Skeletal muscle tissue (tissue), 4 donors: ENCODE results near the gene IL17REL. TPM values are rescaled to one million over a fixed set of nuclear protein-coding genes. Genes with fewer than 3 reads are reported as not detected.

ENCODE experiments used
- H3K27ac ChIP-seq: one replicate; pipeline ENCODE4 v1.7.0; 2013; ENCODE audit warnings: mild to moderate bottlenecking, low read depth, low read length, inconsistent platforms
- H3K27me3 ChIP-seq, 3 donors: one replicate each; pipeline ENCODE4 v1.7.0; 2013; ENCODE audit warnings: low read length in 3 of 3; ENCODE audit not compliant: control insufficient read depth in 3 of 3, insufficient read depth in 3 of 3
- H3K36me3 ChIP-seq, 3 donors: one replicate each; pipeline ENCODE4 v1.7.0; 2013; ENCODE audit warnings: low read length in 3 of 3; ENCODE audit not compliant: control insufficient read depth in 3 of 3, insufficient read depth in 3 of 3
- H3K4me1 ChIP-seq, 3 donors: one replicate each; pipeline ENCODE4 v1.7.0; 2013; ENCODE audit warnings: low read length in 3 of 3, mild to moderate bottlenecking in 3 of 3; ENCODE audit not compliant: control insufficient read depth in 3 of 3, insufficient read depth in 3 of 3
- H3K4me3 ChIP-seq, 3 donors: one replicate each; pipeline ENCODE4 v1.7.0; 2013; ENCODE audit warnings: low read length in 3 of 3
- H3K9ac ChIP-seq, 3 donors: one replicate each; pipeline ENCODE4 v1.7.0; 2013; ENCODE audit warnings: low read length in 3 of 3, mild to moderate bottlenecking in 3 of 3, moderate library complexity in 2 of 3, low read depth in 1 of 3
- H3K9me3 ChIP-seq, 3 donors: one replicate each; pipeline ENCODE4 v1.7.0; 2013; ENCODE audit warnings: low read length in 3 of 3; ENCODE audit not compliant: control insufficient read depth in 3 of 3
- total RNA-seq: library from RNA; depleted of rRNA; stranded (reverse); fragments of >200 nt; gene quantifications from one replicate; pipeline ENCODE4 v1.2.3, GENCODE V29; 2014
- donor health status: Osteomylitis.

IL17REL gene
- total RNA-seq, 1 donor from 2014 or later: not detected

GRCh38 chr22:50011447-50012210 is 936 bp downstream of the IL17REL start:
- Histone ChIP-seq H3K4me3 (no peak overlapping the region), H3K27ac (no peak overlapping the region), H3K4me1 (no peaks in the 10 kb centered on the region), H3K36me3 (no peaks in the 10 kb centered on the region), H3K9ac (no peak overlapping the region), H3K27me3 (peaks cover 48 to 69% (median 59%) of the 10 kb centered on the region in 3 donors), H3K9me3 (no peaks in the 10 kb centered on the region)

GRCh38 chr22:50010676-50011446 is 1.7 kb downstream of the IL17REL start:
- Histone ChIP-seq H3K36me3 (no peaks in the 10 kb centered on the region), H3K27ac (no peak overlapping the region), H3K27me3 (peaks cover 41 to 61% (median 51%) of the 10 kb centered on the region in 3 donors), H3K9ac (no peak overlapping the region), H3K9me3 (no peaks in the 10 kb centered on the region), H3K4me3 (no peak overlapping the region), H3K4me1 (no peaks in the 10 kb centered on the region)

GRCh38 chr22:50009765-50010675 is 2.5 kb downstream of the IL17REL start:
- no peaks in the 10 kb centered on the region for H3K4me1 ChIP-seq
- H3K36me3 ChIP-seq: no peaks in the 10 kb centered on the region
- peaks cover 40 to 59% (median 50%) of the 10 kb centered on the region in 3 donors for H3K27me3 ChIP-seq
- H3K9ac ChIP-seq: no peak overlapping the region
- no peak overlapping the region for H3K4me3 ChIP-seq
- no peak overlapping the region for H3K27ac ChIP-seq
- no peaks in the 10 kb centered on the region for H3K9me3 ChIP-seq

GRCh38 chr22:50009251-50009650 is 3.3 kb downstream of the IL17REL start:
- Histone ChIP-seq H3K27me3 (peaks cover 35 to 55% (median 42%) of the 10 kb centered on the region in 3 donors), H3K4me1 (no peaks in the 10 kb centered on the region), H3K36me3 (no peaks in the 10 kb centered on the region), H3K9me3 (no peaks in the 10 kb centered on the region), H3K9ac (no peak overlapping the region), H3K27ac (no peak overlapping the region), H3K4me3 (no peak overlapping the region)

GRCh38 chr22:50008151-50009040 is 4.2 kb downstream of the IL17REL start:
- no peak overlapping the region for H3K27ac ChIP-seq
- no peaks in the 10 kb centered on the region for H3K9me3 ChIP-seq
- H3K9ac ChIP-seq: no peak overlapping the region
- H3K36me3 ChIP-seq: no peaks in the 10 kb centered on the region
- no peak overlapping the region for H3K4me3 ChIP-seq
- no peaks in the 10 kb centered on the region for H3K4me1 ChIP-seq
- peaks cover 27 to 46% (median 34%) of the 10 kb centered on the region in 3 donors for H3K27me3 ChIP-seq

GRCh38 chr22:50007057-50007511 is 5.5 kb downstream of the IL17REL start:
- H3K9ac ChIP-seq: no peak overlapping the region
- no peaks in the 10 kb centered on the region for H3K9me3 ChIP-seq
- no peak overlapping the region for H3K27ac ChIP-seq
- no peaks in the 10 kb centered on the region for H3K4me1 ChIP-seq
- no peaks in the 10 kb centered on the region for H3K36me3 ChIP-seq
- H3K27me3 ChIP-seq: peaks cover 23 to 33% (median 25%) of the 10 kb centered on the region in 3 donors
- no peak overlapping the region for H3K4me3 ChIP-seq

GRCh38 chr22:50004918-50005317 is 7.6 kb downstream of the IL17REL start:
- H3K27ac ChIP-seq: no peak overlapping the region
- H3K9ac ChIP-seq: no peak overlapping the region
- no peaks in the 10 kb centered on the region for H3K9me3 ChIP-seq
- H3K4me3 ChIP-seq: no peak overlapping the region
- H3K36me3 ChIP-seq: no peaks in the 10 kb centered on the region
- no peaks in the 10 kb centered on the region for H3K4me1 ChIP-seq
- H3K27me3 ChIP-seq: peaks cover 21 to 23% (median 22%) of the 10 kb centered on the region in 3 donors

GRCh38 chr22:50002791-50003190 is 9.8 kb downstream of the IL17REL start:
- Histone ChIP-seq H3K9ac (no peak overlapping the region), H3K27ac (no peak overlapping the region), H3K9me3 (no peaks in the 10 kb centered on the region), H3K4me3 (no peak overlapping the region), H3K27me3 (peaks cover 21 to 32% (median 25%) of the 10 kb centered on the region in 3 donors), H3K36me3 (no peaks in the 10 kb centered on the region), H3K4me1 (no peaks in the 10 kb centered on the region)
